Urothelium cell line (cell line): ENCODE measurements around the gene ZBTB20.

Experiments used
- DNase-seq: peaks from one replicate; pipeline ENCODE4 v3.0.0; 2011; ENCODE audit warnings: low spot score, mixed read lengths
- FAIRE-seq: peaks from 2 replicates; lab custom pipeline; 2011; peaks lifted over from hg19 to GRCh38; lab: Jason Lieb, UNC

Gene ZBTB20

GRCh38 chr3:114284644-114285043 is 862.4 kb downstream of the ZBTB20 start:
- no peak for FAIRE-seq
- DNase-seq = no peak
